SK-N-SH (cell line): ENCODE data around the gene CCDC149.

Source experiments
- CTCF ChIP-seq: fragments of 200-600 bp; sonication (generic); IDR thresholded peaks from 2 replicates; pipeline ENCODE4 v1.6.1; 2017; ENCODE audit warnings: antibody characterized with exemption, mild to moderate bottlenecking, moderate library complexity
- EP300 ChIP-seq, 2 experiments: IDR thresholded peaks; 2 replicates each; pipeline versions ENCODE4 v1.4.0 to v1.6.1; 2012; ENCODE audit warnings: borderline replicate concordance in 1 of 2, low read depth in 1 of 2, low read length in 1 of 2
- GABPA ChIP-seq: IDR thresholded peaks from 2 replicates; pipeline ENCODE4 v1.4.0; 2012; ENCODE audit warnings: low read depth, mild to moderate bottlenecking
- MXI1 ChIP-seq: IDR thresholded peaks from 2 replicates; pipeline ENCODE4 v1.6.1; 2012; ENCODE audit warnings: mild to moderate bottlenecking, low read depth, low read length, improper control_type of control experiment
- NRF1 ChIP-seq: IDR thresholded peaks from 2 replicates; pipeline ENCODE4 v1.6.1; 2012; ENCODE audit warnings: low read depth, mild to moderate bottlenecking, low read length
- USF1 ChIP-seq: IDR thresholded peaks from 2 replicates; pipeline ENCODE4 v1.4.0; 2012; ENCODE audit warnings: low read depth, borderline replicate concordance

GRCh38 chr4:24783506-24783905 is 129.3 kb downstream of the CCDC149 start:
- TF ChIP-seq CTCF (no peak), GABPA (no peak), USF1 (no peak), NRF1 (no peak), EP300 (IDR thresholded peaks at IDR 0.05; ENCODE audit: borderline replicate concordance in 1 of 2, low read depth in 1 of 2, low read length in 1 of 2) (no peak), MXI1 (no peak)
